ENCODE results near the gene OTUB2. TPM values are rescaled to one million over a fixed set of nuclear protein-coding genes. Genes with fewer than 3 reads are reported as not detected.

The OTUB2 gene
- total RNA-seq, 4 donors from 2014 or later = 0.21 to 0.66 (median 0.60) TPM; not detected in 1

DNA sequence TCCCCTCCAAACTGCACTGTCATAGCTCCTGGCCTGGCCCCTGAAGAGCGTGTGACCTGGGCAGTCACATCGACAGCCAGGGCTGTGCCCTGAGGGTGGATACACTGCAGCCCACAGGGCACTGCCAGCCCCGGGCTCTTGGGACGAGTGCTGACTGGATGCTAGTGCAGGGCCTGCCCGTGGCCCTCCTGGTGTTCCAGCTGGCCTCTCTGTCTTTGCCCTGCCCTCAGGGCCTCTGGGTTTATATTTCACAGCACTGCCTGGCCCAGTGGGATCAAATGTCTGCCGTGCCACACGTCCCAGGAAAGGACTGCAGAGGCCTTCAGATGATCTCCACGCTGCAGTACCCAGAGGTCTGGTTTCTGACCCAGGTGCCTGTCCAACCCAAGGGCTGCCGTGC lies 39.2 kb upstream of the OTUB2 start:
- Histone ChIP-seq H3K4me3 (no peak overlapping the region), H3K4me1 (no peaks in the 10 kb centered on the region), H3K27ac (no peak overlapping the region), H3K27me3 (no peaks in the 10 kb centered on the region), H3K9me3 (no peaks in the 10 kb centered on the region), H3K36me3 (no peaks in the 10 kb centered on the region)
- TF ChIP-seq EP300 (IDR thresholded peaks at IDR 0.05) (no peak), POLR2A (IDR thresholded peaks at IDR 0.05) (no peak), CTCF (IDR thresholded peaks at IDR 0.05) (no peak)
- 64% methylated on average over 8 to 9 of the region's 9 CpGs for WGBS, 2 donors
- DNase-seq (ENCODE audit: low spot score in 2 of 2) = no peak

DNA sequence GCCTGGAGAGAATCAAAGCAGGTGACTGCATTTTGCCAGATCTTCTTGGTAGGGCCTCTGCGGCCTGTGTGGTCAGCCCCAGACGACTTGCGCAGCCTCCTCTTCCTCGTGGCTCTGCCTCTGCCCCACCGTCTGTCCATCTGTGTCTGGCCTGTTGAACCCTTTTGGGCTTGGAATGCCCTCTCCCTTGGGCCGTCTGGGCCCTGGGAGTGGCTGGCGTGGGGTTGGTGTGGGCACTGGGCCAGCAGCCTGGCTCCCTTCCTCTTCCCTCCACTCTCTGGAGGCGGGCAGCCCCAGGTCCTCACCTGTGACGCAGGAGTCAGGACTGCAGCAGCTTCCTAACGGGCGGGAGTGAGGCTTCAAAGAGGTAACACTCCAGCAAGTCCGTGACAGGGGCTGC lies 38.8 kb upstream of the OTUB2 start:
- TF ChIP-seq POLR2A (IDR thresholded peaks at IDR 0.05) = no peak
- no peak for TF ChIP-seq EP300 (IDR thresholded peaks at IDR 0.05)
- TF ChIP-seq CTCF (IDR thresholded peaks at IDR 0.05) = no peak
- 59% methylated on average over 11 to 12 of the region's 12 CpGs for WGBS, 2 donors
- Histone ChIP-seq H3K9me3 (no peaks in the 10 kb centered on the region), H3K4me3 (no peak overlapping the region), H3K27ac (no peak overlapping the region), H3K4me1 (no peaks in the 10 kb centered on the region), H3K27me3 (no peaks in the 10 kb centered on the region), H3K36me3 (no peaks in the 10 kb centered on the region)
- no peak for DNase-seq (ENCODE audit: low spot score in 2 of 2)

- no peaks in the 10 kb centered on the region for H3K27me3 ChIP-seq
- 70 to 76% methylated on average over 3 of the region's 3 CpGs for WGBS, 2 donors
- no peak for DNase-seq (ENCODE audit: low spot score in 2 of 2)
- no peak overlapping the region for H3K27ac ChIP-seq
- H3K4me1 ChIP-seq = no peaks in the 10 kb centered on the region
- no peaks in the 10 kb centered on the region for H3K36me3 ChIP-seq
- H3K4me3 ChIP-seq = no peak overlapping the region
- no peaks in the 10 kb centered on the region for H3K9me3 ChIP-seq
- TF ChIP-seq CTCF (IDR thresholded peaks at IDR 0.05) (no peak), POLR2A (IDR thresholded peaks at IDR 0.05) (no peak), EP300 (IDR thresholded peaks at IDR 0.05) (no peak)
Measured at GRCh38 chr14:93987815-93988476, 38.2 kb upstream of the OTUB2 start.

GRCh38 chr14:93989939-93990338 lies 36.2 kb upstream of the OTUB2 start:
- 56 to 60% methylated on average over 4 of the region's 4 CpGs for WGBS, 2 donors
- H3K4me3 ChIP-seq = no peak overlapping the region
- no peak for TF ChIP-seq POLR2A (IDR thresholded peaks at IDR 0.05)
- TF ChIP-seq CTCF (IDR thresholded peaks at IDR 0.05) = no peak
- TF ChIP-seq EP300 (IDR thresholded peaks at IDR 0.05) = no peak
- H3K4me1 ChIP-seq = no peaks in the 10 kb centered on the region
- no peak overlapping the region for H3K27ac ChIP-seq
- no peaks in the 10 kb centered on the region for H3K9me3 ChIP-seq
- H3K27me3 ChIP-seq = no peaks in the 10 kb centered on the region
- DNase-seq (ENCODE audit: low spot score in 2 of 2) = no peak
- H3K36me3 ChIP-seq = no peaks in the 10 kb centered on the region

- Histone ChIP-seq H3K4me1 (peaks cover 0 to 6% (median 0%) of the 10 kb centered on the region in 4 donors), H3K27ac (no peak overlapping the region), H3K36me3 (no peaks in the 10 kb centered on the region), H3K4me3 (no peak overlapping the region), H3K9me3 (no peaks in the 10 kb centered on the region), H3K27me3 (no peaks in the 10 kb centered on the region)
- TF ChIP-seq EP300 (IDR thresholded peaks at IDR 0.05) (no peak), CTCF (IDR thresholded peaks at IDR 0.05) (no peak), POLR2A (IDR thresholded peaks at IDR 0.05) (no peak)
- DNase-seq (ENCODE audit: low spot score in 2 of 2) = no peak
- 87 to 91% methylated on average over 10 of the region's 10 CpGs for WGBS, 2 donors
Measured at GRCh38 chr14:93991212-93991611, 34.9 kb upstream of the OTUB2 start.
